ENCODE data around the gene PREX1.
"Not testable (repeated sequence)": the region's sequence is repeated elsewhere in the genome, so short reads cannot be mapped to it uniquely, and the experiment has no call there.

The PREX1 gene

DNA sequence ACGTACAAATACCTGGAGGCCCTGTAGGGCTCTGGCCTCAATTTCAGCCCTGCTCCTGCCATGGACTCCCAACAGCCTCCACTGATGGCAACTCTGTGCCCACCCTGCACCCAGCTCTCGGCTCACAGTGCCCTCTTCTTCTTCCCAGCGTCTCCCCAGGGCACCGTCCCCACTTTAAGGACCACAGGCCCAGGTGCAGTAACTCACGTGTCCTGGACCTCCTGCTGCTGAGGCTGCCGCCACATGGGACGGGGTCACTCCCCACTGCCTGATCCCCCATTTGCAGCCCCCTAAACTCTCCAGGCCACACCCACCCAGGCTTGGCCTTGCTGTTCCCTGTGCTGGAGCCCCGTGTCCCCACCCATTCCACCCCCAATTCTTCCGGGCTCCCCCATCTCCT, 223.4 kb downstream of the PREX1 start:
- no peak for DNase-seq (ENCODE audit: low read depth in 2 of 2)

GRCh38 chr20:48603819-48604405, 223.9 kb downstream of the PREX1 start:
- no peak for DNase-seq (ENCODE audit: low read depth in 2 of 2)

DNA sequence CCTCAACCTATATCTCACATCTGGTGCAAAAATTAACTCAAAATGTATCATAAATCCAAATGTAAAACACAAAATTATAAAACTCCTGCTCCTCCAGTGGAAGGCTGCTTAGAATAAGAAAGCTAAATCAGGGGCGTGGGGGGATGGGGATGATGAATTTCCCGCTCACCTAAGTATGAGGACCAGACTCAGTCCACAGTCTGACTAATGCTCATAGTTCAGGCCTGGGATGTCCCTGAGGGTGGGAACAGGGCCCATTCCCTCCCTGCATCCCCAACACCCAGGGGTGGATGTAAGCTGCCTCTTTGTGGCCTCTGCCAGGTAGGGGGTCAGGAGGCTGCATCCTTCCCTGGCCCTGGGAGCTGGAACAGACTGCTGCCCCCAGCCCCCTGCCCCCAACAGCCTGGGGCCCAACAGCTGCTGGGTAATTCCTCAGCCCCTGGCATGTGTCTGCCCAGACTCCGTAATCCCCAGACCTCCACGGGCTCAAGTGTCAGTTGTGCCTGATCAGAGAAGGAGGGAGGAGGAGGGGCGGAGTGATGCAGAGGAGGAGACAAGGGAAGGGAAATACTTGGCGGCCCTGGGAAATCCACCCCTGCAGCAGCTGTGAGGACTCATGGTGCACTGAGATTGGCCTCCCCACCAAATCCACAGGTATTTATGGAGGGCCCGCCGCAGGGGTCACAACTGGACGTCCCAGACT, 224.5 kb downstream of the PREX1 start:
- DNase-seq (ENCODE audit: low read depth in 2 of 2), result no peak

GRCh38 chr20:48601798-48602197, 226.0 kb downstream of the PREX1 start:
- no peak for DNase-seq (ENCODE audit: low read depth in 2 of 2)

DNA sequence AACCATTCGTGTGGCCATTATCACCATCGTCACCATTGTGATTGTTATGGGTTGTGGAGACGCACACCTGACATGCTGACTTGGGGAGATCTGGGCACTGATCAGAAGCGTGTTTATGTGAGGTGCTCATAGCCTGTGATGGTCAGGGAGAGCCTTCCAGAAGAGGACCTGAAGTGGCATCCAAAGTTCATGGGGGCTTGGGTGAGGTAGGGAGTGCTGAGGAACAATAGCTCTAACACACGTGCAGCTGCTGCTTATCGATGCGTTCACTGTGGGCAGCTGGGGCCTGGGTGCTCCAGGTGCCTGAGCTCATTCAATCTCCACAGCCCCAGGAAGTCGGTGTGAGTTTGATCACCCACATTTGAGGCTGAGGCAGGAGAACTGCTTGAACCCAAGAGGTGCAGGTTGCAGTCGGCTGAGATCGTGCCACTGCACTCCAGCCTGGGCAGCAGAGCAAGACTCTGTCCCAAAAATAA, 227.3 kb downstream of the PREX1 start:
- DNase-seq (ENCODE audit: low read depth in 2 of 2), result no peak

- no peak for DNase-seq (ENCODE audit: low read depth in 2 of 2)
These were observed 227.9 kb downstream of the PREX1 start for GRCh38 chr20:48599748-48600469.

DNA sequence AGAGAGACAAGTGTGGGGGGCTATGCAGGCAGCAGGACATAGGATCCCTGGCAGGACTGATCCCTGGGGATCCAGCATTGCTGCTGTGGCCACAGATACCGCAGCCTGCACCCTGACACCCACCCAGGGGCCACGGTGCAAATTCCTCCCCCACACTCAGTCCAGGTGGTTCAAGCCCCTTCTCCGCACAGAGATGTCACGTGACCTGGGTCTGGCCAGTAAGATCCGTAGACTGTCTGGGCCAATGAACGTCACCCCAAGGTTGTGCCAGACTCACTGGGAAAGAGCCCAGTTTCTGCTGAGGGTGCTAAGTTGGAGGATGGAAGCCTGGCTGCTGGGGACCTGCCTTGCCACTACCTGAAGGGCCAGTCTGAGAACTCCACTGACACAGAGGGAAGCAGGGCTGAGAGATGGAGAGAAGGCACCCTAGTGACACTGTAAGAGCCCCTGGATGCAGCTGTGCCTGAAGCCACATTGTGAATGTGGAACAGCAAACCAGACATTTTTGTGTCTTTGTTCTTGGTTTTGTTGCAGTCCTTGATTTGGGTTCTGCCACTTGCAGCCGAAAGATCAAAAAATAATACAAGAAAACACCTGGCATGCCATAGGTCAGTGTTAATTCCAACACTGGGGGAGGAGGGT, 228.6 kb downstream of the PREX1 start:
- no peak for DNase-seq (ENCODE audit: low read depth in 2 of 2)

DNA sequence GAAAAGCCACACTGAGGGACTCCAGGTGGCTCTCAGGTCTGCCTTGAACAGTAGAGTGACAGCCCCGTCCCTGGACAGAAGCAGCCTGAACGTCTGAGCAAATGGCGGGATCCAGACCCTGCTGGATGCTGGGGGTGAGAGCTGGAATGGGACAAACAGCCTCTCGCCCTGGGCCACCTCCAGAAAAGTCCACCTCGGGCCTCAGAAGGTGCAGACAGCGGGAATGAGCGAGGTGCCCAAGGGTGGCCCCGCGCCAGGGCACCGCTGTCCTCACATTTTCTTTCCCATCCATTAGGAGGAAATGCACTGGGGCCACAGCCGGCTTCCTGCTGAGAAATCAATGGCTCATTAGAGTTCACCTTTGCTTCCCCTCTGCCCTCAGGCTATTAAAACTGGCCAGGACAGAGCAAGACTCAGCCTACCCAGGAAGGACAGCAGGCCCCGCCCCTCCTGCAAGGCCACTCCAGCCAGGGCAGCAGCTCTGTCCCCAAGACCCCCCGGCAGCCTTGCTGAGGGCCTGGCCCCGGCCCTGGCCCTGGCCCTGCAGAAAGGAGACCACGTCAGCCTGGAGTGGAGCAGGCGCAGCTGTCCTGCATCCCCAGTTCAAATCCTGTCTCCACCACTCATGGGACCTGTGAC, 229.4 kb downstream of the PREX1 start:
- not testable (repeated sequence) for DNase-seq (ENCODE audit: low read depth in 2 of 2)

DNA sequence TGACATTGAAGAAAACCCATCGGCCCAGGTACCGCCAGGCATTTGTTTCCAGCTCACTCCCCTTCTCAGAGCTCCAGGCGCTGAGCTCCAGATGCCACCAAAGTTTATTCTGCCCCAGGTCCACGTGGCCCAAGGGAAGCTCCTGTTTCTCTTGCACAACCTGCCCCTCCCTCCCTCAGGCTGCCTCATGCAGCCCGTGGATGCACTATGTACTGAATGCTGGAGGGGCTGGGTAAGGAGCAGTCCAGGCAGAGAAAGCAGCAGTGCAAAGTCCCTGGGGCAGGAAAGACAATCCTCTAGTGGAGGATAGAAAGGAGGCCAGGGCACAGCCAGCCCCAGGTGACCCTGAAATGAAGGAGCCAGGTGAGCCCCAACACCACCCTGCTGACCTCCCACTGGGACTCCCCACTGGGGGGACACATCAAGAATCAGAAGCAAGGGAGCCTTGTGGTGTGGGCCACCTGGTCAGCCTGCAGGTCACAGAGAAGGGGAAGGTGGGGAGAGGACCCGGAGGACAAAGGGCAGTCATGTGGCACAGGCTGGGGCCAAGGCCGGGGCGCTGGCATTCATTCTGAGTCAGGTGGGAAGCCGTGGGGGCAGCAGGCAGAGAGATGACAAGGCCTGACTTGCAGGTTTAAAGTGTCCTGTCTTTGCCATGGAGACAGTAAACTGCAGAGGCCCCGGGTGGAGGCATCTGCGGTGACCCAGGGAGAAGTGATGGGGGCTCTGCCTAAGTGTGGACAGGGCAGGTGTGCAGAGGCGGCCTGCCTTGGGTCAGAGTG, 230.1 kb downstream of the PREX1 start:
- no peak for DNase-seq (ENCODE audit: low read depth in 2 of 2)

- no peak for DNase-seq (ENCODE audit: low read depth in 2 of 2)
These were observed 231.4 kb downstream of the PREX1 start for GRCh38 chr20:48596334-48596898.

- no peak for DNase-seq (ENCODE audit: low read depth in 2 of 2)
These were observed 232.1 kb downstream of the PREX1 start for GRCh38 chr20:48595495-48596333.

DNA sequence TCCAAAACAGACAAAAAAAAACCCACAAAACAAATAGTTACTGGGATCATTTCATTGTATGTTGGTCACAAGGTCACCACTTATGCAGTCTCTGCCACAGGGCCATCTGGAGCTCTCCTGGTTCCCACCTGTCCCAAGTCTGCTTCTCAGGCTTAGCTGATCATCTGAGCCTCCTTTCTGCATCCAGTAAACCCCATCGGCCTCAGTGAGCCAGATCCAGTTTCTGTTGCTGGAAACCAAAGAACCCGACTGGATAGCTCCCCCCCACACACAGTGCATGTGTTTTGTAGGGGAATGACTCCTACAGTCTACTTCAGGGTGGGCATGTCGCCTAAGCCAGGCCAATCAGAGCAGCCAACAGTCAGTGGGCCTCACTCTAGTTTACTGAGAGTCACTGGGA, 233.3 kb downstream of the PREX1 start:
- DNase-seq (ENCODE audit: low read depth in 2 of 2), result no peak

GRCh38 chr20:48592107-48592940, 235.5 kb downstream of the PREX1 start:
- DNase-seq (ENCODE audit: low read depth in 2 of 2), result no peak

DNA sequence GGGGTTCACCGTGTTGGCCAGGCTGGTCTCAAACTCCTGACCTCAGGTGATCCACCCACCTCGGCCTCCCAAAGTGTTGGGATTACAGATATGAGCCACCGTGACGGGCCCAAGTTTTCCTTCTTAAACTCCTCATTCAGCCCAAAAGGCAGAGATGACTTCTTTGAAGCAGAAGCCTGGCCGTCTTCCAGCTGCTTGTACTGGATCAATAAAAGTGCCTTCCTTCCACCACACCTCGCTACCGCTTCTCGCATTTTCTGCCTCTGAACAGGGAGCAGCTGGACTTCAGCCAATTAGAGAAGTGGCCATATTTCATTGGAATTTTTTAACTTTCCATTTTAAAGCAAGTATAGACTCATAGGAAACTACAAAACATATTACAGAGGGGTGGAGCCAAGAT, 241.1 kb downstream of the PREX1 start:
- DNase-seq (ENCODE audit: low read depth in 2 of 2), result no peak

- DNase-seq (ENCODE audit: low read depth in 2 of 2), result no peak
These were observed 242.5 kb downstream of the PREX1 start for GRCh38 chr20:48585061-48585870.

- DNase-seq (ENCODE audit: low read depth in 2 of 2), result no peak
These were observed 243.3 kb downstream of the PREX1 start for GRCh38 chr20:48584391-48585060.

DNA sequence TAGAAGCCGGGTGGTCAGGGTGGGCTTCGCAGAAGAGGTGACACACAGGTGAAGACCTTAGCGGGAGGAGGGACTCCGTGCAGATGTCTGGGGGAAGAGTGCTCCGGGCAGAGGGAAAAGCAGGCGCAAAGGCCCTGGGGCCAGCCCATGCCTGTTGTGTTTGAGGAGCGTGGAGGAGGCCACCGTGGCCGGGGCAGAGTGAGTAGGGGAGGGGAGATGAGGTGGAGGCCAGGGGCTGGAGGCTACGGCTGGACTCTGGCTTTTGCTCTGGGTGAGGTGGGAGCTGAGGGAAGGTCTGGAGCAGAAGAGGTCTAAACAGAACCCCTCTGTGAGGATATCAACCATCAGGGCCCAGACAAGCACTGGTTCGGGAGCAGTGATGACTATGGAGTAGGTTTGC, 244.0 kb downstream of the PREX1 start:
- DNase-seq (ENCODE audit: low read depth in 2 of 2), result no peak

DNA sequence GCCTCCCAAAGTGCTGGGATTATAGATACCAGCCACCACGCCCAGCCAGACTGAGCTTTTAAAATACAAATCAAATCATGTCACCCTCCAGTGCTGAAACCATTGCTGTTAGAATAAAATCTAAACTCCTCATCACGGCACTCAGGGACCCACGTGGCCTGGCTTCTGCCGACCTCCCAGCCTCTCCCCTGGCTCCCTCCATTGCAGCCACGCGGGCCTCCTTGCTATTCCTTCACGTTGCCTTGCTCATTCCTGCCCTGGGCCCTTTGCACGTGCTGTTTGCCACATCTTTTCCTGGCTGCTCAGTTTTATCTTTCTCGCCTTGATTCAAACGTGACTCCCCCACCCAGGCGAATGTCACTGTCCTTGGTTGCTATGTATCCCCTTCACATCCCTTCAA, 244.6 kb downstream of the PREX1 start:
- DNase-seq (ENCODE audit: low read depth in 2 of 2), result no peak
